ENCODE data around the gene PI4KB.
"Not testable (repeated sequence)": the region's sequence is repeated elsewhere in the genome, so short reads cannot be mapped to it uniquely, and the experiment has no call there.

Gene PI4KB

GRCh38 chr1:151368393-151369301, 41.4 kb upstream of the PI4KB start:
- no peaks in the 10 kb centered on the region for H3K36me3 ChIP-seq (ENCODE audit: insufficient read depth, low read length)
- no peaks in the 10 kb centered on the region for H3K9me3 ChIP-seq (ENCODE audit: low read depth, low read length)
- no peak overlapping the region for H3K9ac ChIP-seq (ENCODE audit: insufficient read length)
- H3K4me3 ChIP-seq: no peak overlapping the region
- no peak for DNase-seq (ENCODE audit: low read depth, low spot score)
- TF ChIP-seq EZH2 (IDR thresholded peaks at IDR 0.05) (no peak), FOXP2 (optimal IDR thresholded peaks at IDR 0.05; ENCODE audit: control extremely low read depth, extremely low read length, insufficient read depth) (no peak), POLR2AphosphoS5 (IDR thresholded peaks at IDR 0.05; ENCODE audit: borderline replicate concordance, low read depth, low read length) (no peak)
- no peak overlapping the region for H3K27ac ChIP-seq

- H3K27ac ChIP-seq: no peak overlapping the region
- TF ChIP-seq POLR2AphosphoS5 (IDR thresholded peaks at IDR 0.05; ENCODE audit: borderline replicate concordance, low read depth, low read length) (no peak), FOXP2 (optimal IDR thresholded peaks at IDR 0.05; ENCODE audit: control extremely low read depth, extremely low read length, insufficient read depth) (no peak), EZH2 (IDR thresholded peaks at IDR 0.05) (no peak)
- no peak for DNase-seq (ENCODE audit: low read depth, low spot score)
- H3K36me3 ChIP-seq (ENCODE audit: insufficient read depth, low read length): no peaks in the 10 kb centered on the region
- no peak overlapping the region for H3K4me3 ChIP-seq
- H3K9ac ChIP-seq (ENCODE audit: insufficient read length): no peak overlapping the region
- no peaks in the 10 kb centered on the region for H3K9me3 ChIP-seq (ENCODE audit: low read depth, low read length)
Observed at GRCh38 chr1:151367658-151368392, 40.6 kb upstream of the PI4KB start.

- H3K9me3 ChIP-seq (ENCODE audit: low read depth, low read length): no peaks in the 10 kb centered on the region
- H3K9ac ChIP-seq (ENCODE audit: insufficient read length): no peak overlapping the region
- no peak overlapping the region for H3K27ac ChIP-seq
Observed at GRCh38 chr1:151364996-151365395, 37.8 kb upstream of the PI4KB start.

GRCh38 chr1:151362308-151363155, 35.3 kb upstream of the PI4KB start:
- Histone ChIP-seq H3K36me3 (ENCODE audit: insufficient read depth, low read length) (no peaks in the 10 kb centered on the region), H3K9me3 (ENCODE audit: low read depth, low read length) (no peaks in the 10 kb centered on the region), H3K9ac (ENCODE audit: insufficient read length) (no peak overlapping the region), H3K4me3 (no peak overlapping the region), H3K27ac (no peak overlapping the region)
- DNase-seq (ENCODE audit: low read depth, low spot score): no peak
- no peak for TF ChIP-seq EZH2 (IDR thresholded peaks at IDR 0.05)
- no peak for TF ChIP-seq POLR2AphosphoS5 (IDR thresholded peaks at IDR 0.05; ENCODE audit: borderline replicate concordance, low read depth, low read length)
- TF ChIP-seq FOXP2 (optimal IDR thresholded peaks at IDR 0.05; ENCODE audit: control extremely low read depth, extremely low read length, insufficient read depth): no peak

More at GRCh38 chr1:151364996-151365395, 37.8 kb upstream of the PI4KB start:
- no peak for TF ChIP-seq POLR2AphosphoS5 (IDR thresholded peaks at IDR 0.05; ENCODE audit: borderline replicate concordance, low read depth, low read length)
- no peak for TF ChIP-seq EZH2 (IDR thresholded peaks at IDR 0.05)
- no peak for TF ChIP-seq FOXP2 (optimal IDR thresholded peaks at IDR 0.05; ENCODE audit: control extremely low read depth, extremely low read length, insufficient read depth)
- no peak for DNase-seq (ENCODE audit: low read depth, low spot score)
- no peak overlapping the region for H3K4me3 ChIP-seq
- H3K36me3 ChIP-seq (ENCODE audit: insufficient read depth, low read length): no peaks in the 10 kb centered on the region

GRCh38 chr1:151361883-151362282, 34.7 kb upstream of the PI4KB start:
- H3K9ac ChIP-seq (ENCODE audit: insufficient read length): no peak overlapping the region
- no peak for DNase-seq (ENCODE audit: low read depth, low spot score)
- H3K36me3 ChIP-seq (ENCODE audit: insufficient read depth, low read length): no peaks in the 10 kb centered on the region

GRCh38 chr1:151356696-151357095, 29.5 kb upstream of the PI4KB start:
- H3K36me3 ChIP-seq (ENCODE audit: insufficient read depth, low read length): no peaks in the 10 kb centered on the region
- H3K27ac ChIP-seq: no peak overlapping the region
- TF ChIP-seq FOXP2 (optimal IDR thresholded peaks at IDR 0.05; ENCODE audit: control extremely low read depth, extremely low read length, insufficient read depth) (no peak), EZH2 (IDR thresholded peaks at IDR 0.05) (no peak), POLR2AphosphoS5 (IDR thresholded peaks at IDR 0.05; ENCODE audit: borderline replicate concordance, low read depth, low read length) (no peak)
- DNase-seq (ENCODE audit: low read depth, low spot score): no peak
- no peaks in the 10 kb centered on the region for H3K9me3 ChIP-seq (ENCODE audit: low read depth, low read length)
- H3K4me3 ChIP-seq: no peak overlapping the region
- H3K9ac ChIP-seq (ENCODE audit: insufficient read length): no peak overlapping the region

More at GRCh38 chr1:151361883-151362282, 34.7 kb upstream of the PI4KB start:
- H3K4me3 ChIP-seq: no peak overlapping the region
- no peak overlapping the region for H3K27ac ChIP-seq
- TF ChIP-seq POLR2AphosphoS5 (IDR thresholded peaks at IDR 0.05; ENCODE audit: borderline replicate concordance, low read depth, low read length) (no peak), FOXP2 (optimal IDR thresholded peaks at IDR 0.05; ENCODE audit: control extremely low read depth, extremely low read length, insufficient read depth) (no peak), EZH2 (IDR thresholded peaks at IDR 0.05) (no peak)
- H3K9me3 ChIP-seq (ENCODE audit: low read depth, low read length): no peaks in the 10 kb centered on the region

GRCh38 chr1:151352021-151352718, 25.0 kb upstream of the PI4KB start:
- H3K27ac ChIP-seq: no peak overlapping the region
- H3K4me3 ChIP-seq: no peak overlapping the region
- H3K9me3 ChIP-seq (ENCODE audit: low read depth, low read length): no peaks in the 10 kb centered on the region
- no peak for DNase-seq (ENCODE audit: low read depth, low spot score)
- H3K9ac ChIP-seq (ENCODE audit: insufficient read length): no peak overlapping the region
- TF ChIP-seq EZH2 (IDR thresholded peaks at IDR 0.05) (no peak), FOXP2 (optimal IDR thresholded peaks at IDR 0.05; ENCODE audit: control extremely low read depth, extremely low read length, insufficient read depth) (no peak), POLR2AphosphoS5 (IDR thresholded peaks at IDR 0.05; ENCODE audit: borderline replicate concordance, low read depth, low read length) (no peak)
- no peaks in the 10 kb centered on the region for H3K36me3 ChIP-seq (ENCODE audit: insufficient read depth, low read length)

GRCh38 chr1:151350323-151350722, 23.1 kb upstream of the PI4KB start:
- H3K4me3 ChIP-seq: not testable (repeated sequence)

More at GRCh38 chr1:151350323-151350722, 23.1 kb upstream of the PI4KB start:
- H3K36me3 ChIP-seq (ENCODE audit: insufficient read depth, low read length); DNase-seq (ENCODE audit: low read depth, low spot score); H3K27ac ChIP-seq; H3K9ac ChIP-seq (ENCODE audit: insufficient read length); H3K9me3 ChIP-seq (ENCODE audit: low read depth, low read length): not testable (repeated sequence)

Data from SK-N-MC (cell line).